ENCODE data around the gene VSIR. TPM values are rescaled to one million over a fixed set of nuclear protein-coding genes. Genes with fewer than 3 reads are reported as not detected.

VSIR gene
- total RNA-seq, 1 donor from 2014 or later, result 9.1 TPM

DNA sequence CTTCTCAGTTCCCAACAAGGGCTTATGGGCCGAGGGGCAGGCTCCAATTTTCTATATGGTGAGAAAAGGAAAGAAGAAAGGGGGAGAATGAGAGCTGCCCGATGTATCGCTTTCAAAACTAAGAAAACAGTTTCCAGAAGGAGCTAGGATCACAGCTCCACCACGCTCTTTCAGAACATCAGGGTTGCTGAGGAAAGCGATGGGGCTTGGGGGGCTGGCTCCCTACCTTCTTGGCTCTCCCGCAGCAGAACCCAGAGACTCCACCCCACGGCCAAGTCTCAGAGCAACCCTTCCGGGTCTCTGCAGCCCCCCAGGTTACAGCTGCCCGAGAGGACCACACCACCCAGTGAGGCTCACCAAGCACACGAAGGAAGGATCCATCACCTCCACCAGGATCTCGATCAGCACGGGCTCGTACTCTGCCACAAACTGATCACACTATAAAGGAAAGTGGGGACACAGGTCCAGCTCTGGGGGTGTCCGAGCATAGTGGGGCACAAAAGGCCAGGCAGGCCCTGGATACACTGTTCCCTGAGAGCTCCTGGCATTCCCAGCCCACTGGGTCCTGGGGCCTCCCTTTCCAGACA, 45.4 kb upstream of the VSIR start:
- DNase-seq (ENCODE audit: low spot score in 2 of 2, unreplicated experiment in 2 of 2), result no peak
- Mint-ChIP-seq H3K27ac (no peak overlapping the region), H3K9me3 (no peaks in the 10 kb centered on the region), H3K36me3 (peaks cover 41% of the 10 kb centered on the region), H3K4me1 (no peaks in the 10 kb centered on the region), H3K27me3 (ENCODE audit: low read depth) (no peaks in the 10 kb centered on the region), H3K4me3 (no peak overlapping the region)
- TF ChIP-seq, protein P1, sequence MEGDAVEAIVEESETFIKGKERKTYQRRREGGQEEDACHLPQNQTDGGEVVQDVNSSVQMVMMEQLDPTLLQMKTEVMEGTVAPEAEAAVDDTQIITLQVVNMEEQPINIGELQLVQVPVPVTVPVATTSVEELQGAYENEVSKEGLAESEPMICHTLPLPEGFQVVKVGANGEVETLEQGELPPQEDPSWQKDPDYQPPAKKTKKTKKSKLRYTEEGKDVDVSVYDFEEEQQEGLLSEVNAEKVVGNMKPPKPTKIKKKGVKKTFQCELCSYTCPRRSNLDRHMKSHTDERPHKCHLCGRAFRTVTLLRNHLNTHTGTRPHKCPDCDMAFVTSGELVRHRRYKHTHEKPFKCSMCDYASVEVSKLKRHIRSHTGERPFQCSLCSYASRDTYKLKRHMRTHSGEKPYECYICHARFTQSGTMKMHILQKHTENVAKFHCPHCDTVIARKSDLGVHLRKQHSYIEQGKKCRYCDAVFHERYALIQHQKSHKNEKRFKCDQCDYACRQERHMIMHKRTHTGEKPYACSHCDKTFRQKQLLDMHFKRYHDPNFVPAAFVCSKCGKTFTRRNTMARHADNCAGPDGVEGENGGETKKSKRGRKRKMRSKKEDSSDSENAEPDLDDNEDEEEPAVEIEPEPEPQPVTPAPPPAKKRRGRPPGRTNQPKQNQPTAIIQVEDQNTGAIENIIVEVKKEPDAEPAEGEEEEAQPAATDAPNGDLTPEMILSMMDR (IDR thresholded peaks at IDR 0.05; ENCODE audit: unreplicated experiment), result no peak

DNA sequence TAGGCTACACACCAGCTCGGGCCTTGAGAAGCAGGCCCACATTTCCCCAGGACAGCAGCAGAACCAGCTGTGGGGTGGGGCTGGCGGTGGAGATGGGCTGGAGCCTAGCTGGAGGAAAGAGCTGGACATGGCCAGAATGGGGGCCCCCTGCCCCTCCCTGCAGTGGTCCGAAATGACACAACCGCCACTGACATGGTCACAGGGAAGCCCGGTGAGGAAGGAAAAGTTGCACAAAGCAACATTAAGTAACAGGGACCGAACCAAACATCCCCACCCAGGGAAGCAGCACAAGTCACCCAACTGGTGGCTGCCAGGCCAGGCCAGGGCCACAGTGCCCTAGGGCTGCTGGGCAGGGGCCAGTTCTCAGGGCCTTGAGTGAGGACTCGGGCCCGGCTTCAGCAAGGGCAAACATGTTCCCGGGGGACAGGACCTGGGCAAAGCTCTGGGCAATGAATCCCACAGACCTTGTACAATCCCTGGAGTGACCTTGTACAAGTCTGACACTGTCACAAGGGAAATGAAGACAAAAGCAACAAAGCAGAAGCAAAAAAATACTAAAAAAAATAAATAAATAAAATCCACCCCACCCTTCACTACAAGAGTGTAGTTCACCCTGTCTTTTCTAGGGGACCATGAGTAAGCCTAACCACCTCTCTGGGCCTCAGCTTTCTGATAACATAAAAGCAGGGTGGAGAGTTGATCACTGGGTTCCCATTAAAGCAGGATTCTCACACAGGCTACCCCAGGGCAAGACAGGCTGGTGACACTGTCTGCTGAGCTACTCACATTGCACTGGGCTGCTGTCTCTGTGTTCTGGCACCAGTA, 44.7 kb upstream of the VSIR start:
- TF ChIP-seq, protein P1 (IDR thresholded peaks at IDR 0.05; ENCODE audit: unreplicated experiment), result no peak
- H3K9me3 Mint-ChIP-seq, result no peaks in the 10 kb centered on the region
- no peak overlapping the region for H3K4me3 Mint-ChIP-seq
- H3K4me1 Mint-ChIP-seq, result peaks cover 3% of the 10 kb centered on the region
- DNase-seq (ENCODE audit: low spot score in 2 of 2, unreplicated experiment in 2 of 2), result no peak
- peaks cover 40% of the 10 kb centered on the region for H3K36me3 Mint-ChIP-seq
- H3K27me3 Mint-ChIP-seq (ENCODE audit: low read depth), result no peaks in the 10 kb centered on the region
- no peak overlapping the region for H3K27ac Mint-ChIP-seq

DNA sequence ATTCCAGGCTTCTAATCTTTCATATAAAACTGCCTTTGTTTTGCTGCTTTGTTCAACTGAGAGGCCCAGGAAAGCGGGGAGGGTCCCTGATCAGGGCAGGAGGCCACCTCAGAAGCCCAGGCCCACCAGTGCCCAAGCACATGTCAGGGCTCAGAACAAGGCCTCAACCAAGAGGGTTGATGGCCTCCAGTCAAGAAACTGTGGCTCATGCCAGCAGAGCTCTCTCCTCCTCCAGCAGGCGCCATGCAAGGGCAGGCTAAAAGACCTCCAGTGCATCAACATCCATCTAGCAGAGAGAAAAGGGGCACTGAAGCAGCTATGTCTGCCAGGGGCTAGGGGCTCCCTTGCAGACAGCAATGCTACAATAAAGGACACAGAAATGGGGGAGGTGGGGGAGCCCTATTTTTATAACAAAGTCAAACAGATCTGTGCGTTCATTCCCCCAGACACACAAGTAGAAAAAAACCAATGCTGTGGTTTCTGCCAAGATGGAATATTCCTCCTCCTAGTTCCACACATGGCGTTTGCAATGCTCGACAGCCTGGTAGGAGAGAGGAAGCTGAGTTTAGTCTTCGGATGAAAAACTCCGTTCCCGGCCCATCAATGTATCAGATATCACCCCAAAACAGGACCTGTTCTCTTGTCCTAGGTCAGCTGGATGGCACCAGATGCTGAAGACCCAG, 43.8 kb upstream of the VSIR start:
- peaks cover 40% of the 10 kb centered on the region for H3K36me3 Mint-ChIP-seq
- H3K4me1 Mint-ChIP-seq, result peaks cover 10% of the 10 kb centered on the region
- TF ChIP-seq, protein P1 (IDR thresholded peaks at IDR 0.05; ENCODE audit: unreplicated experiment), result no peak
- DNase-seq (ENCODE audit: low spot score in 2 of 2, unreplicated experiment in 2 of 2), result no peak
- no peak overlapping the region for H3K27ac Mint-ChIP-seq
- H3K9me3 Mint-ChIP-seq, result no peaks in the 10 kb centered on the region
- no peak overlapping the region for H3K4me3 Mint-ChIP-seq
- H3K27me3 Mint-ChIP-seq (ENCODE audit: low read depth), result no peaks in the 10 kb centered on the region

DNA sequence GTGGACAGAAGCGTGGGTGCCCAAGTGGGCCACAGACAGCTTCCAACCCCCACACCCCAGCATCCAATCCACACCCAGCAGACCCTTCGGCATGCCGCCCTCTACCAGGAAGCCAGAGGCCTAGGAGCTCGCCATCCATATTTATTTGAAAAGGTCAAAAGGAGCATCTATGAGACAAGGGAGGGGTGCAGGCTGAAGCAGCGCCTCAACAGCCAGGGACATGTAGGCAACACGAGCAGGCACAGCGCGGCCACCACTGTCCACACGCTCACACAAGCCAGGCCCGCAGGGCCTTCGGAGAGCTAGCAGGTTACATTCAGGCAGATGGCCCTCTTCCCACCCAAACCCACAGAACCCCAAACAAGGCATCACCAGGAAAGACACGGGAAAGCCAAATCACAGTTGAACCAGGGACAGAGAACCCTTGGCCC, 43.1 kb upstream of the VSIR start:
- H3K27me3 Mint-ChIP-seq (ENCODE audit: low read depth), result no peaks in the 10 kb centered on the region
- peaks cover 35% of the 10 kb centered on the region for H3K36me3 Mint-ChIP-seq

DNA sequence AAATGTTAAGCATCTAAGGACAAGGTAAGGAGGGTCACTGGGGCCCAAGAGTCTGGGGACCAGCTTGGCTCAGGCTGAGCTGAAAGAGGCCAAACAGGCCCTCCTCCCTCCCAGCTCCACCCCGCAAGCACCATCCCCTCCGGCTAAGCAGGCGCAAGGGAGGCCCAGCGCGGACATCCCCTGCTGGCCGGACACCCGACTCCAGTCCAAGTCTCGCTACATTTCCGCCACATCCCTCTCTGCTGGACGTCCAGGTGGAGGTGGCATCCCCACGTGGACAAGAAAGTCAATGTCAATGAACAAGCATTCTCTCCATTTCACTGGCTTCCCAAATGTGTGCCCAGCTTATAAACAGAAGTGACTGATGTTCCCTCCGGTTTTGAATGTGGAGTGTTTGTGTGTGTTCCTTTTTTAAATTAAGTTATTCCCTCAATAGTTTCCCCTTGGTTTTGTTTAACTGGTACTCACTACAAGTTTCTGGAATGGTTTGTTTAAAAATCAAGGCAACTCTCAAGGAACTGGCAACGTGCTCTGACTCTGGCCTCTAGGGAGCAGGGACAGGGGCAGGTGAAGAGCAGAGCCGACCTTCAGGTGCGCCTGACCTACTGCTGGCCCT, 42.3 kb upstream of the VSIR start:
- H3K27me3 Mint-ChIP-seq (ENCODE audit: low read depth), result no peaks in the 10 kb centered on the region

More for the DNA sequence above, 43.1 kb upstream of the VSIR start:
- Mint-ChIP-seq H3K4me1 (peaks cover 10% of the 10 kb centered on the region), H3K9me3 (no peaks in the 10 kb centered on the region), H3K4me3 (no peak overlapping the region), H3K27ac (no peak overlapping the region)
- TF ChIP-seq, protein P1 (IDR thresholded peaks at IDR 0.05; ENCODE audit: unreplicated experiment), result no peak
- no peak for DNase-seq (ENCODE audit: low spot score in 2 of 2, unreplicated experiment in 2 of 2)

More for the DNA sequence above, 42.3 kb upstream of the VSIR start:
- no peak overlapping the region for H3K4me3 Mint-ChIP-seq
- no peak overlapping the region for H3K27ac Mint-ChIP-seq
- H3K36me3 Mint-ChIP-seq, result peaks cover 31% of the 10 kb centered on the region
- H3K9me3 Mint-ChIP-seq, result no peaks in the 10 kb centered on the region
- TF ChIP-seq, protein P1 (IDR thresholded peaks at IDR 0.05; ENCODE audit: unreplicated experiment), result no peak
- H3K4me1 Mint-ChIP-seq, result peaks cover 10% of the 10 kb centered on the region
- no peak for DNase-seq (ENCODE audit: low spot score in 2 of 2, unreplicated experiment in 2 of 2)

Measured in mesothelial cell of epicardium (in vitro differentiated cells).